HPDE6-E6E7 (cell line): ENCODE measurements around the gene CLC.
"Not testable (repeated sequence)": the region's sequence is repeated elsewhere in the genome, so short reads cannot be mapped to it uniquely, and the experiment has no call there.

Source experiments
- DNase-seq: peaks from one replicate; pipeline ENCODE4 v3.0.0; 2011; ENCODE audit warnings: missing footprints; ENCODE audit errors: extremely low spot score

The CLC gene

DNA sequence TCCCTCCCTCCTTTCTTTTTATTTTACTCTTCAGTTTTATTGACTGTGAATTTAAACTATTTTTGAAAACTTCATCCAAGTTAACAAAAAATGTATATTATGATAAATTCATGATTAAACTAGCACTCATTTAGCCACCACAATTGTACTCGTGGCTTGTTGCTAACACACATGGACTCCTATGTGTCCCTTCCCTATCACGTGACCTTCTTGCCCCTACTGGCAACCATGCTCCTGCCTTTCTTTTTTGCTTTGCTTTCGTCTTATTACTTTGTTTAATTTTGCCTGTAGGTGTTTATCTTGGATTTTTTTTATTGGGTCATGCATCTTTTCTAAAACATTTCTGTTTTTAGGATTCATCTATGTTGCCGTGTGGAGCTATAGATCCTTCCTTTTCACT lies 8.2 kb downstream of the CLC start:
- no peak for DNase-seq

DNA sequence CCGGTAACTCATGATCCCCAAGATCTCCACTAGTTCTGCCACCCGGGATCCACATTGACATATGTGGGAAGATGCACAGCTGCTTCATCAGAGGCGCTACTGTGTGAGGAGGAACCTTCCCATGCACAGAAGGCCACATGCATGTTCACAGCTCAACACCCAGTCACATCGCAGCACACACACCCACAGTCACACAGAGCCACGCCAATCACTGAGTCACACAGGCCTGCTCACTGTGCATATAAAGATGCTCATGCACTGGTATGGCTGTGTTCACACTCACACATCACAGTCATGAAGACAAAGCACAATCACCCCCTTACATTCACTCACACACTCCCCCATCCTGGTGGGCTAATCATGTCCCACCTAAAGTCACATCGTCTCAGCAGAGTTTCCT lies 9.8 kb downstream of the CLC start:
- no peak for DNase-seq

DNA sequence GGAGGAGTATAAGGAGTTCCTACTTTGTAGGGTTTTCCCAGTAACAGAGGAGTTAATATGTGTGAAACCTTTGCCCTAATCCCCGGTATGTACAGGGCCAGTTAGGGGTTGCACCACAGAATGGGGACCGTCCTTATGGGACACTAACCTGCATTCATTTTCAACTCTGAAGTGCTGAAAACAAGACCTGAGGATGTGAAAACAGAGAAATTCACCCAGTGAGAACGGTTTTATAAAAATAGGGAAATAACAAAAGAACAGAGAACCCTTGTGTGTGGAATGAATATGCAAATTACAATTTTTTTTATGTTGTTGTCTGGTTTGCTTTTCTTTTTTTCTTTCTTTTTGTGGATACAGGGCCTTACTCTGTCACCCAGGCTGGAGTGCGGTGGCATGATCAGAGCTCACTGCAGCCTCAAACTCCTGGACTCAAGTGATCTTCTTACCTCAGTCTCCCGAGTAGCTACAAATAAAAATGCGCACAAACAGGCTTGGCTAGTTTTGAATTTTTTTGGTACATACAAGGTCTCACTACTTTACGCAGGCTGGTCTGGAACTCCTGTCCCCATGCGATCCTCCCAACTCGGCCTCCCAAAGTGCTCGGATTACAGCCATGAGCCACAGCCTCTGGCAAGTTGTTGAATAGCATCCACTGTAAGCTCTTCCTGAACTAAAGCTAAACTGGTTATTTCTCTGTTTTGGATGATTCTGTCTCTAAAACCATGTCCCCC lies 10.6 kb downstream of the CLC start:
- no peak for DNase-seq

DNA sequence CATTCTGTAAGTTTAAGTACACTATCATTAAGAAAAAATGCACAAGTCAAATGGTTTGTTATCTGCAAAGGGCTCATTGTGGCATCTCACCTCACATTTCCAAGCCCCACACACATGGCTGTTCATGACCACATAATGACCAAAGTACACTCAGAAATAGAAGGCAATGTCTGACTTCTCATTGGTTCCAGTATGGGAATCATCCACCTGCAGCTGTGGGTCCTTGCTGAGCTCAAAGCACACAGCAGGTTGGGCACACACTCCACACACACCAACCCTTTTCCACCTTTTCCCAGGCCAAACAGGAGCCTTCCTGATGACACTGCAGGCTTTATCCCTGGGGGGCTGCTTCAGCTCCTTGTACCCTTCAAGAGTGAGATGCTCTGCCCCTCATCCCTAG lies 11.8 kb downstream of the CLC start:
- no peak for DNase-seq

DNA sequence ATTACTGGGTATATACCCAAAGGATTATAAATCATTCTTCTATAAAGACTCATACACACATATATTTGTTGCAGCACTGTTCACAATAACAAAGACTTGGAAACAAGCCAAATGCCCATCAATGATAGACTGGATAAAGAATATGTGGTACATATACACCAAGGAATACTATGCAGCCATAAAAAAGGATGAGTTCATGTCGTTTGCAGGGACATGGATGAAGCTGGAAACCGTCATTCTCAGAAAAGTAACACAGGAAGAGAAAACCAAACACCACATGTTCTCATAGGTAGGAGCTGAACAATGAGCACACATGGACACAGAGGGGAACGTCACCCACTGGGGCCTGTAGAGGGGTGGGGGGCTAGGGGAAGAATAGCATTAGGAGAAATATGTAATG lies 17.7 kb downstream of the CLC start:
- not testable (repeated sequence) for DNase-seq

DNA sequence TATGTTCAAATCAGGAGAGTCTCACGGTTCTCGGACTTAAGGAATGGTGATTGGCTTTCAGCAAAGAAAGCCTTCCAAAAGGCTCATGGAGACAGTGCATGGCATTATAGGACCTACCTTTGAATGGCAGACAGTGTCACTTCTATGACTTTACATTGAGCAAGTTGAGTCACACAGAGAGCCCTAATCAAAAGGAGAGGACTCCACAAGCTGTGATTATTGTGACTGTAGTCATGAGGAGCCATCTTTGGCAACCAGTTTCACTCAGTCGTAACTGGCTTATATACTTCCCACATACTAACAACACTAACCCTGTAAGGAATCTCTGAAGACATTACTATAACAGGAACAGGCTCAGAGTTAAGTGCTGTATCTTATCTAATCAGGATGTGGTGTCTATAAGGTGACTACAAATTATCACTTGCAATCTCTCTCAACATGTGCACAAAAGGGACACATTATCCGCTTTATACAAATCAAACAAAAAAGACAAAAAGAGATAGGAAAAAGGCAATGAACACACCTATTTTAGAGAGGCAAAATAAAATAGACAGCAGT lies 27.4 kb downstream of the CLC start:
- DNase-seq: no peak

DNA sequence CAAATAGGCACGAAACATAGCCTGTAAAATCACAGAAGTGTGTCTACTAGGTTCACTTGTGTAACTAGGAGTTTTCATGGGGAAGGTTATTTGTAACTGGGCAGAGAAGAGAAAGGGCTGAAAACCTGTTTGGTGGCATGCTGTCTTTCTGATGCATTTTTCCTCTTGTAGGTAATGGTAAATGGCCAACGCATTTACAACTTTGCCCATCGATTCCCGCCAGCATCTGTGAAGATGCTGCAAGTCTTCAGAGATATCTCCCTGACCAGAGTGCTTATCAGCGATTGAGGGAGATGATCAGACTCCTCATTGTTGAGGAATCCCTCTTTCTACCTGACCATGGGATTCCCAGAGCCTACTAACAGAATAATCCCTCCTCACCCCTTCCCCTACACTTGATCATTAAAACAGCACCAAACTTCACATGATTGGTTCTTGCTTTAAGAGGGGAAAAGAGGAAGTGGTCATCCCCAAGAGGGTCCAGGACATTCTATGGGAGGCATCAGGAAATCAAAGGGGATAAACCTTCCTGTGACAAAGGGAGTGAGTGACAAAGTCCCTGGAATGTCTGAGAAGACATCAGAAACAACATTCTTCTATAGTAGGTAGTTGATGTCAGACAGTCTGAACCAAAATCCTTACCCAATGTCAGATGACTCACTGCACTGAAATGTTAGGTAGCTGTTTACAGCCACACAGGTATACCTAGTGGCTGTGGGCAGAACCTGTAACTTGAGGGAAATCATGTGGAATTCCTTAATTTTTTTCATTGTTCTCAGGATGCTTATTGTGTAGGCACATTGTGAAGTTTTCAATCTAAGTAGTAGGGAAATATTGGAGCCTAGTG lies 28.6 kb downstream of the CLC start:
- no peak for DNase-seq

DNA sequence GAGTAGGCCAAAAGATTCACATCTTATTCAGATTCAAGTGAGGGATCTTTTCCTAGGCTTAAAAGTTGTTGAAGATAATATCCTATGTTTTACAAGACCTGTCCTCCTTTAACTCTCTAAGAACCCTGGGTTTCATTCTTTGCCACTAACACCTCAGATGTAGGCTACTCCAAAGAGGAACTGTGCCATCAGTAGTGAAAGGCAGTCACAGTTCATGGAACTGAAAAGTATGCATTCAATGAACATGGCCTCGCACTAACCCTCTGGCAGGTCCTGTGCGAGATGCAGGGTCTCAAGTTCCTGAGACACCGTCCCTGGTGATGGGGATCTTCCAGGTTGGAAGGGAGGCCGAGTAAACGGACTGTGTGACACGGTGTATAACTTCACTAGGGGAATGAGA lies 29.2 kb downstream of the CLC start:
- DNase-seq: no peak

DNA sequence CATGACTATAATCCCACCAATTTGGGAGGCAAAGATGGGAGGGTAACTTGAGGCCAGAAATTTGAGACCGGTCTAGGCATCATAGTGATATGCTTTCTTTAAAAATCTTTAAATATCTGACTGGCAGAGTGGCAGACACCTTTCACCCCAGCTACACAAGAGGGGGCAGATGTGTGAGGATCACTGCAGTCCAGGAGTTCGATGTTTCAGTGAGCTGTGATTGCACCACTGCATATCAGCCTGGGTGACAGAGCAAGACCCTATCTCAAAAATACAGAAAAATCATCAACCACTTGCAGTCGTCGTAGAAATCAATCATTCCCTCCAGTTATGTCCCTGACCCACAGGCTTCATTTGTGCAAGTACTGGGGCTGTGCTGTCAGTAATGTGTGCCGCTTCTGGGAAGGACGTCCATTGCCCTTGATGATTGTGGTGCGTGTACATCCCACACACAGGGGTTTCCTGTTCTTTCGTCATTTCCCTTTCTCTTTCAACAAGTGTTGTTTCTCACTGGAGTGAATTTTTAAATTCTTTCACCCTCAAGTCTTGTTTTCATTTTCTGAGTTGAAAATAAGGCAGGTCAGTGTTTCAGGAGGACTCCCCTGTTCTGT lies 32.1 kb downstream of the CLC start:
- no peak for DNase-seq

DNA sequence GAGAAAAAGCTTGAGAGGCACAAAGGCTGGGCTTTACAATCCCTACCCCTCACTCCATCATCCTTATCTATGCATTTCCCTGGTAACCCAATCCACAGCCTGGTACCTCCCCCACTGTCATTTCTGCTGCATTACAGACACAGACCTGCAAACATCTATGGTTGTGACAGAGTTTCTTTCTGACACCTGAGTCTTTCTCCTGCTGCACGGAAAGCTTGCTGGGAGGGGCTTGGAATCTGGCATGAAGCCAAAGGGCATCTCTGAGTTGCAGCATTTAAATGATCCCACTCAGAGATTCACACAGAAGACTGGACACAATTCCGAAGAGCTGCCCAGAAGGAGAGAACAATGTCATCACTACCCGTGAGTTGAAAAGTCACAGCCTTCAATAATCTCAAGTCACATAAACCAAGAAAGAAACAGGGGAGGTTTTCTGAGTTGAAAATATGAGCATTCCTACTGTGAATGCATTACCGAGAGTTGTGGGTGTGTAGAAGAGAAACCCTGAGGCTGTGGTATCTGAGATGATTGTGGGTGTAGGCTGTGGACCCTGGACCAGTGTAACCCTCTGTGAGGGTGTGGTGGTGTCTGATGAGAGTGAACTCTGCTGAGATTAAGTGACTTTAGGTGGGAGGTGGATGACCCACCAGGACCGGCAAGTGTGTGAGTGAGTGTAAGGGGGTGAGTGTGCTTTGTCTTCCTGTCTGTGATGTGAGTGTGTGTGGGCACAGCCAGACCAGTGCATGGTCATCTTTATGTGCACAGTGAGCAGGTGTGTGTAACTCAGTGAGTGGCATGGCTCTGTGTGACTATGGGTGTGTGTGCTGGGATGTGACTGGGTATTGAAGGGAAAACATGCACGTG lies 33.4 kb downstream of the CLC start, which contains the start of gene LGALS14:
Gene LGALS14, plus strand, starts transcription at position 301 of the 864 bp plus-strand sequence. Its CDS starts 48 bp downstream, at position 349.
- no peak for DNase-seq

DNA sequence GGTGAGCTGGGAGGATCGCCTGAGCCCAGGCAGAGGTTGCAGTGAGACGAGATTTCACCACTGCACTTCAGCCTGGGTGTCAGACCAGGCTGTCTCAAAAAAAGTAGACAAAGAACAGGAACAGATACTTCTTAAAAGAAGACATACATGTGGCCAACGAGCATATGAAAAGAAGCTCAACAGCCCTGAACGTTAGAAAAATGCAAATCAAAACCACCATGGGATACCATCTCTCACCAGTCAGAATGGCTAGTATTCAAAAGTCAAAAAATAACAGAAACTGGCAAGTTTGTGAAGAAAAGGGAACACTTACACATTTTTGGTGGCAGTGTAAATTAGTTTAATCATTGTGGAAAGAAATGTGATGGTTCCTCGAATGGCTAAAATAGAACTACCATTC lies 36.5 kb downstream of the CLC start:
- no peak for DNase-seq

DNA sequence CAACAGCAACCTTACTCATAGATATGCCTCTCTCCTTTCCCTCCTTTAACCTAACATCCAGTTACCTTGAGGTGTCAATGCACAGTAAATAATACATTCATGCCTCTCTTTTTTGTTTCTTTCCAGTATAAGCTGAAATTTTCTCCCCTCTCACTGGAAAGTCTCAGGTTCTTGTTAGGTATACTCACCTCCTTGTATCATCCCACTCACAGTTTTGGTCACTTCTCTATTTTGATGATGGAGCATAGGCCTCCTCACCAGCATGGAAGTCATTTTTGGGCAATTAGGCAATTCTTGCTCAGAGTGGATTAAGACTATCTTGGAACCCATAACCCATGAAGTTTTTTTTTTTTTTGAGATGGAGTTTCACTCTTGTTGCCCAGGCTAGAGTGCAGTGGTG lies 39.3 kb downstream of the CLC start:
- no peak for DNase-seq

DNA sequence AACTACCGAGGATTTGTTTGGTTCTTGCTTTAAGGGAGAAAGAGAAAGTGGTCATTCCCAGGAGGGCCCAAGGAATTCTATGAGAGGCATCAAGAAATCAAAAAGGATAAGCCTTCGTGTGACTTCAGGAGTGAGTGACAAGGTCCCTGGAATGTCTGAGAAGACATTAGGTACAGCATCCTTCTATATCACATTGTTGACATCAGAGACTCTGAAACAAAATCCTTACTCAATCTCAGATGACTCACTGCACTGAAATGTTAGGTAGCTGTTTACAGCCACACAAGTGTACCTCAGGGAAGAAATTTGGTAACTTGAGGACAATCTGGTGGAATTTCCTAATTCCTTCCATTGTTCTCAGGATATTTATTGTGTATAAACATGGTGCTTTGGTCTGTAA lies 41.4 kb downstream of the CLC start:
- DNase-seq: no peak

DNA sequence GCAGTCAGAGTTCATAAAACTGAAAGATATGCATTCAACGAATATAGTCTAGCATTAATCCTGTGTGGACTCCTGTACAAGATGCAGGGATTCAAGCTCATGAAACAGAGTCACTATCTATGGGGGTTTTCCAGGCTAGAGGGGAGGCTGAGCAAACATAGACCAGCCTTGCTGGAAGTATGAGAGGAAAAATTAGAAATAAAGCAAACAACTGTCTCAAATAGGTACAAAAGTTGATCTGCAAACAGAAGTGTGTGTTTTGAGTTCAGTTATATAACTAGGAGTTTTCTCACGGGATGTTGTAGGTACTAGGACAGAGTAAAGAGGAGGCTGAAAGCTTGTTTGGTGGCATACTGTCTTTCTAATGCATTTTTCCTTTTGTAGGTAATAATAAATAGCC lies 42.1 kb downstream of the CLC start:
- no peak for DNase-seq

DNA sequence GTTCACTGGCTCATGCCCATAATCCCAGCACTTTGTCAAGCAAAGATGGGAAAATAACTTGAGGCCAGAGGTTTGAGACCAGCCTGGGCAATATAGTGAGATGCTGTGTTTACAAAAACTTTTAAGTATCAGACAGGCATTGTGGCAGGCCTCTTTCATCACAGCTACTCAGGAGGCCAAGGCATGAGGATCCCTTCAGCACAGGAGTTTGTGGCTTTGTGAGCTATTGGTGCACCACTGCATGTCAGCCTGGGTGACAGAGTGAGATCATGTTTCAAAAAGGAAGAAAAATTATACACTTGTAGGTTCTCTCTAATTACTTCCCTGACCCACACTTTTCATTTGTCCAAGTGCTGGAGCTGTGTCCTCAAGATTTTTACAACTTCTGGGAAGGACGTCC lies 45.0 kb downstream of the CLC start:
- no peak for DNase-seq

DNA sequence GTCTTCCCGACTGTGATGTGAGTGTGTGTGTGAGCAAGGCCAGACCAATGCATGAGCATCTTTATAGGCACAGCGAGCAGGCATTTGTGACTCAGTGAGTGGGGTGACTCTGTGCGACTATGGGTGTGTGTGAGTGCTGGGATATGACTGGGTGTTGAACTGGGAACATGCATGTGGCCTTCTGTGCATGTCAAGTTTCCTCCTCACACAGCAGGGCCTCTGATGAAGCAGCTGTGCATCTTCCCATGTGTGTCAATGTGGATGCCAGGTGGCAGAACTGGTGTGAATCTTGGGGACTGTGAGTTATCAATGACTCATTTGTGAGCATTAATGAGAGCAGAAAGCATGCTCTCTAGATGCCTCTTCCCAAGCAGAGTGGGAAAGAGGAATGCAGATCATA lies 45.7 kb downstream of the CLC start:
- no peak for DNase-seq

DNA sequence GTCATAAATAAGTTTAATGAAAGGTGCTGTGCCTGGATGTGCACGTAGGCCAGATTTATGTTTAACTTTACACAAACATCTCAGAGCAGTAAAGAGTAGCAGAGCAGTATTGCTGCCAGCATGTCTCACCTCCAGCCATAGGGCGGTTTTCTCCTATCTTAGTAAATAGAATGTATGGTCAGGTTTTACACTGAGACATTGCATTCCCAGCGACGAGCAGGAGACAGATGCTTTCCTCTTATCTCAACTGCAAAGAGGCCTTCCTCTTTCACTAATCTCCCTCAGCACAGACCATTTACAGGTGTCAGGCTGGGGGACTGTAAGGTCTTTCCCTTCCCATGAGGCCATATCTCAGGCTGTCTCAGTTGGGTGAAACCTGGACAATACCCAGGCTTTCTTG lies 49.2 kb downstream of the CLC start:
- not testable (repeated sequence) for DNase-seq

DNA sequence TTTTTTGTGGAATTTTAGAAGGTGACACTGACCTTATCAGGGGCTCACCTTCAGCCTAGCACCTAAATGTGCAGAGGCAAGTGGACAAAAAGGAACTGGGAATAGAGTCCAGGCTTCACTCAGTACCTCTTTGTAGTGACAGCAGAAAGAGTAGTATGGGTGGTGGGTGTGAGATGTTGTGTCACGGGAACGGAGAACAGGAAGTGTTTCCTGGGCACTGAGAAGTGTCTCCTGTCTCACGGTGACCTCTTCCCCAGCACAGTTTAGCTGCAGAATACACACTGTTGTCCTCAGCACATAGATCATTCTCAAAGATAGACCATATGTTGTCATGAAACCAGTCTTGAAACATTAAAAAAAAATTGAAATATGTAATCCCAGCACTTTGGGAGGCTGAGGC lies 51.1 kb downstream of the CLC start:
- DNase-seq: no peak

DNA sequence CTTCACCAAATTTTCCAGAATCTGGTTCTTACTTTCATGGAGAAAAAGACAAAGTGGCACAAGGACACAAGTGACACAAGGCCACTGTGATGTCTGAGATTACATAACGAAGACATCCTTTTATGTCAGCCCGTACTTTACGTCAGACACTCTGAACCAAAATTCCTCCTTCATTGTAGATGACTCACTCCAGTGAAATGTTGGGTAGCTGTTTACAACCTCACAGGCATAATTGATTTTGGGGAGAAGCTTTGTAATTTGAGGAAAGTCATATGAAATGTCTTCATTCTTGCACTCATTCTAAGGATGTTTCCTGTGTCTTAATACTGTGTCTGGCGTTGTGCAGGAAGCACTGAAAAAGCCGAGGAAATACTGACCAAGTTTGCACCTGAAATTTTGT lies 53.6 kb downstream of the CLC start:
- DNase-seq: no peak

DNA sequence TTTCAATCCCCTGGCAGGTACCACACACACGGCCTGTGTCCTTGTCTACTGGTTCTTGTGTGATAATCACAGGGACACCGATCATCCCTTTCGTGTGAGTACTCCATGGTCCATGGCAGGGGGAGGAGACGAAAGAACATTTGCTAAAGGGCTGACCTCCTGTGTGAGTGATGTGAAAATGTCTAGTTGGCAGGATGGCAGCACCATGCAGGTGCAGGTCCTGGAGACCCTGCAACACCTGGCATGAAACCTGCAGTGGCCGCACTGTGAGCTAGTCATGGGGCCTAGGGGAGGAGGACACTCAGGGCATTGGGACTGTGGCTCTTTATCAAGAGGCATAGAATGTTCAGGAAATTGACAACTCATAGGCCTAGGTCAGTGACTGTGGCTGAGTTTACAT lies 56.4 kb downstream of the CLC start:
- DNase-seq: no peak
